ENCODE results near the gene RNF207.

Gene RNF207

GRCh38 chr1:6258675-6259074 is 52.8 kb downstream of the RNF207 start:
- no peak overlapping the region for H3K4me3 ChIP-seq (ENCODE audit: low read depth in 1 of 2, low read length in 2 of 2)
- peaks cover 0 to 10% of the 10 kb centered on the region in 2 donors for H3K36me3 ChIP-seq (ENCODE audit: control insufficient read depth in 1 of 2, insufficient read depth in 2 of 2, low read length in 2 of 2)
- H3K4me1 ChIP-seq (ENCODE audit: control insufficient read depth in 1 of 2, insufficient read depth in 2 of 2, low read length in 2 of 2) = peaks cover 11 to 17% of the 10 kb centered on the region in 2 donors
- H3K27me3 ChIP-seq (ENCODE audit: control insufficient read depth in 1 of 2, insufficient read depth in 2 of 2, low read length in 2 of 2) = no peaks in the 10 kb centered on the region
- no peak overlapping the region for H3K27ac ChIP-seq (ENCODE audit: low read depth, low read length)
- no peaks in the 10 kb centered on the region for H3K9me3 ChIP-seq (ENCODE audit: control insufficient read depth in 1 of 2, low read length in 2 of 2)
- H3K9ac ChIP-seq (ENCODE audit: low read depth in 1 of 2, low read length in 2 of 2) = no peak overlapping the region

- Histone ChIP-seq H3K4me1 (ENCODE audit: control insufficient read depth in 1 of 2, insufficient read depth in 2 of 2, low read length in 2 of 2) (peaks cover 11 to 17% of the 10 kb centered on the region in 2 donors), H3K9ac (ENCODE audit: low read depth in 1 of 2, low read length in 2 of 2) (peak overlapping the region in 1 of 2 donors; percentile 23), H3K4me3 (ENCODE audit: low read depth in 1 of 2, low read length in 2 of 2) (peak overlapping the region; percentile 50 to 53), H3K27me3 (ENCODE audit: control insufficient read depth in 1 of 2, insufficient read depth in 2 of 2, low read length in 2 of 2) (no peaks in the 10 kb centered on the region), H3K9me3 (ENCODE audit: control insufficient read depth in 1 of 2, low read length in 2 of 2) (no peaks in the 10 kb centered on the region), H3K36me3 (ENCODE audit: control insufficient read depth in 1 of 2, insufficient read depth in 2 of 2, low read length in 2 of 2) (peaks cover 0 to 10% of the 10 kb centered on the region in 2 donors), H3K27ac (ENCODE audit: low read depth, low read length) (no peak overlapping the region)
Observed at GRCh38 chr1:6259491-6260362, 53.8 kb downstream of the RNF207 start.

GRCh38 chr1:6260433-6260934 is 54.6 kb downstream of the RNF207 start:
- H3K36me3 ChIP-seq (ENCODE audit: control insufficient read depth in 1 of 2, insufficient read depth in 2 of 2, low read length in 2 of 2) = peaks cover 0 to 10% of the 10 kb centered on the region in 2 donors
- H3K27ac ChIP-seq (ENCODE audit: low read depth, low read length) = no peak overlapping the region
- no peak overlapping the region for H3K9ac ChIP-seq (ENCODE audit: low read depth in 1 of 2, low read length in 2 of 2)
- H3K27me3 ChIP-seq (ENCODE audit: control insufficient read depth in 1 of 2, insufficient read depth in 2 of 2, low read length in 2 of 2) = no peaks in the 10 kb centered on the region
- no peaks in the 10 kb centered on the region for H3K9me3 ChIP-seq (ENCODE audit: control insufficient read depth in 1 of 2, low read length in 2 of 2)
- peaks cover 11 to 17% of the 10 kb centered on the region in 2 donors for H3K4me1 ChIP-seq (ENCODE audit: control insufficient read depth in 1 of 2, insufficient read depth in 2 of 2, low read length in 2 of 2)
- peak overlapping the region; percentile 43 to 53 for H3K4me3 ChIP-seq (ENCODE audit: low read depth in 1 of 2, low read length in 2 of 2)

- peaks cover 11 to 17% of the 10 kb centered on the region in 2 donors for H3K4me1 ChIP-seq (ENCODE audit: control insufficient read depth in 1 of 2, insufficient read depth in 2 of 2, low read length in 2 of 2)
- peak within 1 kb of the TSS in 1 of 2 donors; percentile 4 for H3K9ac ChIP-seq (ENCODE audit: low read depth in 1 of 2, low read length in 2 of 2)
- no peak within 1 kb of the TSS for H3K27ac ChIP-seq (ENCODE audit: low read depth, low read length)
- peaks cover 0 to 10% of the 10 kb centered on the region in 2 donors for H3K36me3 ChIP-seq (ENCODE audit: control insufficient read depth in 1 of 2, insufficient read depth in 2 of 2, low read length in 2 of 2)
- H3K27me3 ChIP-seq (ENCODE audit: control insufficient read depth in 1 of 2, insufficient read depth in 2 of 2, low read length in 2 of 2) = no peaks in the 10 kb centered on the region
- peak within 1 kb of the TSS; percentile 43 to 57 for H3K4me3 ChIP-seq (ENCODE audit: low read depth in 1 of 2, low read length in 2 of 2)
- H3K9me3 ChIP-seq (ENCODE audit: control insufficient read depth in 1 of 2, low read length in 2 of 2) = no peaks in the 10 kb centered on the region
Observed at GRCh38 chr1:6260961-6261614, 55.2 kb downstream of the RNF207 start, which contains the start of gene GPR153. TSS of gene GPR153 (minus strand) at chr1:6261098. CDS start at chr1:6254905, 6,193 bp downstream.

GRCh38 chr1:6261615-6261995 is 55.7 kb downstream of the RNF207 start:
- Histone ChIP-seq H3K27me3 (ENCODE audit: control insufficient read depth in 1 of 2, insufficient read depth in 2 of 2, low read length in 2 of 2) (no peaks in the 10 kb centered on the region), H3K4me3 (ENCODE audit: low read depth in 1 of 2, low read length in 2 of 2) (peak overlapping the region; percentile 22 to 57), H3K9ac (ENCODE audit: low read depth in 1 of 2, low read length in 2 of 2) (peak overlapping the region in 1 of 2 donors; percentile 4), H3K36me3 (ENCODE audit: control insufficient read depth in 1 of 2, insufficient read depth in 2 of 2, low read length in 2 of 2) (peaks cover 0 to 10% of the 10 kb centered on the region in 2 donors), H3K27ac (ENCODE audit: low read depth, low read length) (no peak overlapping the region), H3K9me3 (ENCODE audit: control insufficient read depth in 1 of 2, low read length in 2 of 2) (no peaks in the 10 kb centered on the region), H3K4me1 (ENCODE audit: control insufficient read depth in 1 of 2, insufficient read depth in 2 of 2, low read length in 2 of 2) (peaks cover 11 to 17% of the 10 kb centered on the region in 2 donors)

- no peak overlapping the region for H3K9ac ChIP-seq (ENCODE audit: low read depth in 1 of 2, low read length in 2 of 2)
- peaks cover 11 to 17% of the 10 kb centered on the region in 2 donors for H3K4me1 ChIP-seq (ENCODE audit: control insufficient read depth in 1 of 2, insufficient read depth in 2 of 2, low read length in 2 of 2)
- no peaks in the 10 kb centered on the region for H3K27me3 ChIP-seq (ENCODE audit: control insufficient read depth in 1 of 2, insufficient read depth in 2 of 2, low read length in 2 of 2)
- no peak overlapping the region for H3K4me3 ChIP-seq (ENCODE audit: low read depth in 1 of 2, low read length in 2 of 2)
- peaks cover 0 to 10% of the 10 kb centered on the region in 2 donors for H3K36me3 ChIP-seq (ENCODE audit: control insufficient read depth in 1 of 2, insufficient read depth in 2 of 2, low read length in 2 of 2)
- no peaks in the 10 kb centered on the region for H3K9me3 ChIP-seq (ENCODE audit: control insufficient read depth in 1 of 2, low read length in 2 of 2)
- H3K27ac ChIP-seq (ENCODE audit: low read depth, low read length) = no peak overlapping the region
Observed at GRCh38 chr1:6262555-6263420, 56.9 kb downstream of the RNF207 start.

- H3K27me3 ChIP-seq (ENCODE audit: control insufficient read depth in 1 of 2, insufficient read depth in 2 of 2, low read length in 2 of 2) = no peaks in the 10 kb centered on the region
- H3K9ac ChIP-seq (ENCODE audit: low read depth in 1 of 2, low read length in 2 of 2) = no peak overlapping the region
- no peak overlapping the region for H3K4me3 ChIP-seq (ENCODE audit: low read depth in 1 of 2, low read length in 2 of 2)
- peaks cover 0 to 10% of the 10 kb centered on the region in 2 donors for H3K36me3 ChIP-seq (ENCODE audit: control insufficient read depth in 1 of 2, insufficient read depth in 2 of 2, low read length in 2 of 2)
- peaks cover 11 to 17% of the 10 kb centered on the region in 2 donors for H3K4me1 ChIP-seq (ENCODE audit: control insufficient read depth in 1 of 2, insufficient read depth in 2 of 2, low read length in 2 of 2)
- H3K9me3 ChIP-seq (ENCODE audit: control insufficient read depth in 1 of 2, low read length in 2 of 2) = no peaks in the 10 kb centered on the region
- H3K27ac ChIP-seq (ENCODE audit: low read depth, low read length) = no peak overlapping the region
Observed at GRCh38 chr1:6263716-6264115, 57.8 kb downstream of the RNF207 start.

- Histone ChIP-seq H3K27ac (ENCODE audit: low read depth, low read length) (no peak overlapping the region), H3K4me1 (ENCODE audit: control insufficient read depth in 1 of 2, insufficient read depth in 2 of 2, low read length in 2 of 2) (peaks cover 4 to 9% of the 10 kb centered on the region in 2 donors), H3K36me3 (ENCODE audit: control insufficient read depth in 1 of 2, insufficient read depth in 2 of 2, low read length in 2 of 2) (peaks cover 0 to 10% of the 10 kb centered on the region in 2 donors), H3K9me3 (ENCODE audit: control insufficient read depth in 1 of 2, low read length in 2 of 2) (no peaks in the 10 kb centered on the region), H3K27me3 (ENCODE audit: control insufficient read depth in 1 of 2, insufficient read depth in 2 of 2, low read length in 2 of 2) (no peaks in the 10 kb centered on the region), H3K9ac (ENCODE audit: low read depth in 1 of 2, low read length in 2 of 2) (no peak overlapping the region), H3K4me3 (ENCODE audit: low read depth in 1 of 2, low read length in 2 of 2) (no peak overlapping the region)
Observed at GRCh38 chr1:6265151-6265550, 59.2 kb downstream of the RNF207 start.

GRCh38 chr1:6266641-6267040 is 60.7 kb downstream of the RNF207 start:
- peaks cover 19 to 24% of the 10 kb centered on the region in 2 donors for H3K4me1 ChIP-seq (ENCODE audit: control insufficient read depth in 1 of 2, insufficient read depth in 2 of 2, low read length in 2 of 2)
- H3K27ac ChIP-seq (ENCODE audit: low read depth, low read length) = no peak overlapping the region
- no peaks in the 10 kb centered on the region for H3K27me3 ChIP-seq (ENCODE audit: control insufficient read depth in 1 of 2, insufficient read depth in 2 of 2, low read length in 2 of 2)
- H3K36me3 ChIP-seq (ENCODE audit: control insufficient read depth in 1 of 2, insufficient read depth in 2 of 2, low read length in 2 of 2) = peaks cover 0 to 10% of the 10 kb centered on the region in 2 donors
- H3K9me3 ChIP-seq (ENCODE audit: control insufficient read depth in 1 of 2, low read length in 2 of 2) = no peaks in the 10 kb centered on the region
- no peak overlapping the region for H3K9ac ChIP-seq (ENCODE audit: low read depth in 1 of 2, low read length in 2 of 2)
- H3K4me3 ChIP-seq (ENCODE audit: low read depth in 1 of 2, low read length in 2 of 2) = no peak overlapping the region

Data from duodenal mucosa (tissue), 2 donors.